HTR-8/SVneo (cell line): ENCODE results near the gene APOBEC3H.
A peak's percentile ranks its signal among the peaks of the same experiment; 100 is the strongest.

Source experiments
- DNase-seq: peaks from one replicate; pipeline ENCODE4 v3.0.0; 2011; ENCODE audit warnings: low spot score, mixed read lengths; ENCODE audit not compliant: insufficient read length
- FAIRE-seq: peaks from 2 replicates; lab custom pipeline; 2011; peaks lifted over from hg19 to GRCh38; lab: Jason Lieb, UNC

APOBEC3H gene

GRCh38 chr22:39080052-39080762 is 16.8 kb upstream of the APOBEC3H start:
- DNase-seq (no peak), FAIRE-seq (peak; percentile 4)

- FAIRE-seq (no peak), DNase-seq (no peak)
Observed at GRCh38 chr22:39081016-39081415, 16.0 kb upstream of the APOBEC3H start.

GRCh38 chr22:39081598-39081997 is 15.4 kb upstream of the APOBEC3H start:
- no peak for DNase-seq
- FAIRE-seq = no peak

- FAIRE-seq = no peak
- no peak for DNase-seq
Observed at GRCh38 chr22:39083212-39084165, 13.6 kb upstream of the APOBEC3H start.

GRCh38 chr22:39084666-39085065 is 12.4 kb upstream of the APOBEC3H start:
- DNase-seq = no peak
- no peak for FAIRE-seq

- FAIRE-seq (no peak), DNase-seq (no peak)
Observed at GRCh38 chr22:39087098-39087497, 9.9 kb upstream of the APOBEC3H start.

GRCh38 chr22:39087881-39088684 is 9.0 kb upstream of the APOBEC3H start:
- FAIRE-seq (no peak), DNase-seq (no peak)

- FAIRE-seq = no peak
- DNase-seq = no peak
Observed at GRCh38 chr22:39088685-39089032, 8.4 kb upstream of the APOBEC3H start.

GRCh38 chr22:39089928-39090327 is 7.1 kb upstream of the APOBEC3H start:
- no peak for FAIRE-seq
- DNase-seq = no peak

- FAIRE-seq (no peak), DNase-seq (peak; percentile 26)
Observed at GRCh38 chr22:39090426-39091064, 6.5 kb upstream of the APOBEC3H start.

- FAIRE-seq (no peak), DNase-seq (no peak)
Observed at GRCh38 chr22:39091126-39092081, 5.6 kb upstream of the APOBEC3H start.

GRCh38 chr22:39092111-39092862 is 4.8 kb upstream of the APOBEC3H start:
- no peak for DNase-seq
- no peak for FAIRE-seq

- no peak for DNase-seq
- no peak for FAIRE-seq
Observed at GRCh38 chr22:39094717-39095389, 2.2 kb upstream of the APOBEC3H start.

GRCh38 chr22:39095971-39096370 is 1.1 kb upstream of the APOBEC3H start:
- DNase-seq (no peak), FAIRE-seq (no peak)

- DNase-seq = no peak
- no peak for FAIRE-seq
Observed at GRCh38 chr22:39098026-39098425, 982 bp downstream of the APOBEC3H start.

GRCh38 chr22:39098576-39098975 is 1.5 kb downstream of the APOBEC3H start:
- DNase-seq (no peak), FAIRE-seq (no peak)

GRCh38 chr22:39101226-39101625 is 4.2 kb downstream of the APOBEC3H start:
- DNase-seq = no peak
- FAIRE-seq = no peak

- no peak for FAIRE-seq
- DNase-seq = no peak
Observed at GRCh38 chr22:39103431-39103830, 6.4 kb downstream of the APOBEC3H start.
